SJSA1 (cell line): ENCODE results near the gene NAALAD2. TPM values are rescaled to one million over a fixed set of nuclear protein-coding genes. Genes with fewer than 3 reads are reported as not detected.
"Not testable (repeated sequence)": the region's sequence is repeated elsewhere in the genome, so short reads cannot be mapped to it uniquely, and the experiment has no call there.

Experiments used
- DNase-seq, 2 experiments: peaks; one replicate each; pipeline ENCODE4 v3.0.0-alpha.2; 2015 to 2020; ENCODE audit warnings: low spot score in 2 of 2, low read depth in 1 of 2
- H3K27ac ChIP-seq: fragments of 250-450 bp; sonication (Bioruptor Pico); 2 replicates; pipeline ENCODE4 v1.5.1; 2020; ENCODE audit warnings: mild to moderate bottlenecking, moderate library complexity
- H3K27me3 ChIP-seq: fragments of 250-450 bp; sonication (Bioruptor Pico); replicated peaks from 2 replicates; pipeline ENCODE4 v1.5.1; 2020; ENCODE audit warnings: mild to moderate bottlenecking, moderate library complexity
- H3K36me3 ChIP-seq: fragments of 250-450 bp; sonication (Bioruptor Pico); 2 replicates; pipeline ENCODE4 v1.5.1; 2020; ENCODE audit warnings: mild to moderate bottlenecking
- H3K4me1 ChIP-seq: fragments of 250-450 bp; sonication (Bioruptor Pico); replicated peaks from 2 replicates; pipeline ENCODE4 v1.6.1; 2021; ENCODE audit warnings: mild to moderate bottlenecking
- H3K4me3 ChIP-seq: fragments of 250-450 bp; sonication (Bioruptor Pico); 2 replicates; pipeline ENCODE4 v1.5.1; 2020; ENCODE audit warnings: mild to moderate bottlenecking
- H3K9me3 ChIP-seq: fragments of 250-450 bp; sonication (Bioruptor Pico); replicated peaks from 2 replicates; pipeline ENCODE4 v1.5.1; 2020; ENCODE audit warnings: mild to moderate bottlenecking
- total RNA-seq: library from RNA; depleted of rRNA; stranded (reverse); fragments of >200 nt; shearing (Covaris generic); gene quantifications from 2 replicates; pipeline ENCODE4 v1.2.3, GENCODE V29; 2014

The NAALAD2 gene
- total RNA-seq, 1 experiment from 2014 or later, result not detected

- not testable (repeated sequence) for H3K27me3 ChIP-seq, H3K9me3 ChIP-seq, H3K4me3 ChIP-seq, H3K4me1 ChIP-seq, H3K27ac ChIP-seq, DNase-seq
- H3K36me3 ChIP-seq, result peaks cover 43% of the 10 kb centered on the region
Measured at GRCh38 chr11:90207992-90208391, 73.5 kb downstream of the NAALAD2 start.

GRCh38 chr11:90208857-90209256 lies 74.4 kb downstream of the NAALAD2 start:
- H3K9me3 ChIP-seq, result no peaks in the 10 kb centered on the region
- peaks cover 44% of the 10 kb centered on the region for H3K36me3 ChIP-seq
- no peak overlapping the region for H3K4me3 ChIP-seq
- H3K4me1 ChIP-seq, result no peaks in the 10 kb centered on the region
- no peak overlapping the region for H3K27ac ChIP-seq
- no peak for DNase-seq
- no peaks in the 10 kb centered on the region for H3K27me3 ChIP-seq

GRCh38 chr11:90213322-90213721 lies 78.9 kb downstream of the NAALAD2 start:
- H3K4me3 ChIP-seq, result no peak overlapping the region
- H3K9me3 ChIP-seq, result no peaks in the 10 kb centered on the region
- peaks cover 35% of the 10 kb centered on the region for H3K36me3 ChIP-seq
- H3K27me3 ChIP-seq, result no peaks in the 10 kb centered on the region
- no peaks in the 10 kb centered on the region for H3K4me1 ChIP-seq
- no peak for DNase-seq
- no peak overlapping the region for H3K27ac ChIP-seq

- H3K36me3 ChIP-seq, result peaks cover 29% of the 10 kb centered on the region
Measured at GRCh38 chr11:90216611-90217010, 82.1 kb downstream of the NAALAD2 start.

GRCh38 chr11:90218606-90219005 lies 84.1 kb downstream of the NAALAD2 start:
- Histone ChIP-seq H3K36me3 (peaks cover 24% of the 10 kb centered on the region), H3K9me3 (no peaks in the 10 kb centered on the region), H3K4me3 (no peak overlapping the region), H3K27ac (no peak overlapping the region), H3K4me1 (peaks cover 12% of the 10 kb centered on the region), H3K27me3 (no peaks in the 10 kb centered on the region)
- no peak for DNase-seq

More at GRCh38 chr11:90216611-90217010, 82.1 kb downstream of the NAALAD2 start:
- no peaks in the 10 kb centered on the region for H3K27me3 ChIP-seq
- DNase-seq, result no peak
- H3K4me1 ChIP-seq, result peaks cover 12% of the 10 kb centered on the region
- no peak overlapping the region for H3K27ac ChIP-seq
- H3K9me3 ChIP-seq, result no peaks in the 10 kb centered on the region
- H3K4me3 ChIP-seq, result no peak overlapping the region

- Histone ChIP-seq H3K36me3 (peaks cover 20% of the 10 kb centered on the region), H3K27me3 (no peaks in the 10 kb centered on the region), H3K27ac (no peak overlapping the region), H3K4me3 (no peak overlapping the region), H3K4me1 (peaks cover 12% of the 10 kb centered on the region), H3K9me3 (no peaks in the 10 kb centered on the region)
- no peak for DNase-seq
Measured at GRCh38 chr11:90219438-90219837, 85.0 kb downstream of the NAALAD2 start.

GRCh38 chr11:90220391-90220790 lies 85.9 kb downstream of the NAALAD2 start:
- H3K4me3 ChIP-seq, result peak overlapping the region; percentile 87
- H3K27me3 ChIP-seq, result no peaks in the 10 kb centered on the region
- peaks cover 20% of the 10 kb centered on the region for H3K36me3 ChIP-seq
- peaks cover 12% of the 10 kb centered on the region for H3K4me1 ChIP-seq
- H3K9me3 ChIP-seq, result no peaks in the 10 kb centered on the region
- peak in 1 of 2 experiments; percentile 31 for DNase-seq
- peak overlapping the region; percentile 63 for H3K27ac ChIP-seq

GRCh38 chr11:90221803-90222458 lies 87.5 kb downstream of the NAALAD2 start:
- H3K27ac ChIP-seq, result peak overlapping the region; percentile 76
- no peak for DNase-seq
- peak overlapping the region; percentile 87 for H3K4me3 ChIP-seq
- no peaks in the 10 kb centered on the region for H3K9me3 ChIP-seq
- no peaks in the 10 kb centered on the region for H3K27me3 ChIP-seq
- H3K4me1 ChIP-seq, result peaks cover 12% of the 10 kb centered on the region
- peaks cover 15% of the 10 kb centered on the region for H3K36me3 ChIP-seq

GRCh38 chr11:90222459-90223247 lies 88.2 kb downstream of the NAALAD2 start, which contains the start of gene CHORDC1:
TSS of gene CHORDC1 (minus strand) at chr11:90223049. CDS start at chr11:90222954, 95 bp downstream.
- H3K36me3 ChIP-seq, result peaks cover 15% of the 10 kb centered on the region
- H3K9me3 ChIP-seq, result no peaks in the 10 kb centered on the region
- no peaks in the 10 kb centered on the region for H3K27me3 ChIP-seq
- peaks cover 12% of the 10 kb centered on the region for H3K4me1 ChIP-seq
- peak; percentile 69 to 83 for DNase-seq
- H3K4me3 ChIP-seq, result peak within 1 kb of the TSS; percentile 87
- H3K27ac ChIP-seq, result peak within 1 kb of the TSS; percentile 76

GRCh38 chr11:90223248-90223585 lies 88.8 kb downstream of the NAALAD2 start:
- Histone ChIP-seq H3K27me3 (no peaks in the 10 kb centered on the region), H3K36me3 (peaks cover 15% of the 10 kb centered on the region), H3K27ac (peak overlapping the region; percentile 76), H3K9me3 (no peaks in the 10 kb centered on the region), H3K4me3 (peak overlapping the region; percentile 87), H3K4me1 (peaks cover 12% of the 10 kb centered on the region)
- DNase-seq, result peak in 1 of 2 experiments; percentile 62

GRCh38 chr11:90228056-90228455 lies 93.6 kb downstream of the NAALAD2 start:
- H3K36me3 ChIP-seq, result no peaks in the 10 kb centered on the region
- H3K4me3 ChIP-seq, result no peak overlapping the region
- no peak overlapping the region for H3K27ac ChIP-seq
- DNase-seq, result no peak
- H3K27me3 ChIP-seq, result no peaks in the 10 kb centered on the region
- H3K9me3 ChIP-seq, result no peaks in the 10 kb centered on the region
- H3K4me1 ChIP-seq, result no peaks in the 10 kb centered on the region

GRCh38 chr11:90229791-90230190 lies 95.3 kb downstream of the NAALAD2 start:
- no peak overlapping the region for H3K27ac ChIP-seq
- no peaks in the 10 kb centered on the region for H3K9me3 ChIP-seq
- no peaks in the 10 kb centered on the region for H3K36me3 ChIP-seq
- DNase-seq, result no peak
- H3K4me3 ChIP-seq, result no peak overlapping the region
- no peaks in the 10 kb centered on the region for H3K27me3 ChIP-seq
- H3K4me1 ChIP-seq, result no peaks in the 10 kb centered on the region

- Histone ChIP-seq H3K9me3 (no peaks in the 10 kb centered on the region), H3K4me3 (no peak overlapping the region), H3K27me3 (no peaks in the 10 kb centered on the region), H3K36me3 (no peaks in the 10 kb centered on the region), H3K27ac (no peak overlapping the region), H3K4me1 (no peaks in the 10 kb centered on the region)
- no peak for DNase-seq
Measured at GRCh38 chr11:90234977-90235376, 100.5 kb downstream of the NAALAD2 start.

- no peaks in the 10 kb centered on the region for H3K4me1 ChIP-seq
- no peak overlapping the region for H3K27ac ChIP-seq
- H3K36me3 ChIP-seq, result no peaks in the 10 kb centered on the region
- no peak for DNase-seq
- no peaks in the 10 kb centered on the region for H3K27me3 ChIP-seq
- no peak overlapping the region for H3K4me3 ChIP-seq
- H3K9me3 ChIP-seq, result no peaks in the 10 kb centered on the region
Measured at GRCh38 chr11:90235526-90235925, 101.1 kb downstream of the NAALAD2 start.
